ENCODE results near the gene USP10. TPM values are rescaled to one million over a fixed set of nuclear protein-coding genes. Genes with fewer than 3 reads are reported as not detected.

USP10 gene
- total and polyA plus RNA-seq, 5 donors: 25.8 to 66.5 (median 61.9) TPM

DNA sequence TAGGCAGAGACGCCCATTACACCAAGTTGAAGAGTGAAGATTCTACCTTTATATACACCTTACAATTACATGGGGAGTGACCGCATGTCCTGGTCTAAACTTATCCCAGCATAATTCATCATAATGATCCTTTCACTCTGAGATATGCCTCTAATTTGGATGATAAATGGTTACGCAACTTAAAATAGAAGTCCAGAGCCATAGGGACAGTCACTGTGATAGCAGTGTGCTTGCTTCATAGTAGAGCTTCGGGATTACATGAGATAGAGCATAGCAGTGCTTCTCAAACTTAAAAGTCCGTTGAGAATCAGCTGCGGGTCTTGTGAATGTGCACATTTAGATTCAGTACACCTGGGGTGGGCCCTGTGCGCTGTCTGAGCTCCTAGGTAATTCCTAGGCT, 16.9 kb downstream of the USP10 start:
- WGBS: 72% methylated on average over 7 of the region's 7 CpGs
- no peak overlapping the region for H3K4me3 ChIP-seq (ENCODE audit: low read length)
- peaks cover 15% of the 10 kb centered on the region for H3K4me1 ChIP-seq (ENCODE audit: control insufficient read depth, insufficient read depth, low read length)
- intact Hi-C loops (cut with DNase I): no loop called here
- no peaks in the 10 kb centered on the region for H3K27me3 ChIP-seq (ENCODE audit: control insufficient read depth, insufficient read depth)
- ATAC-seq: no peak
- H3K27ac ChIP-seq (ENCODE audit: low read length): no peak overlapping the region
- no peak for DNase-seq
- no peaks in the 10 kb centered on the region for H3K9me3 ChIP-seq (ENCODE audit: control insufficient read depth, low read length)

GRCh38 chr16:84717484-84717883, 17.7 kb downstream of the USP10 start:
- ATAC-seq (no peak), DNase-seq (no peak)
- H3K4me1 ChIP-seq (ENCODE audit: control insufficient read depth, insufficient read depth, low read length): peaks cover 10% of the 10 kb centered on the region
- no peaks in the 10 kb centered on the region for H3K9me3 ChIP-seq (ENCODE audit: control insufficient read depth, low read length)
- intact Hi-C loops (cut with DNase I): no loop called here
- 95% methylated on average over 2 of the region's 2 CpGs for WGBS
- no peak overlapping the region for H3K27ac ChIP-seq (ENCODE audit: low read length)
- H3K27me3 ChIP-seq (ENCODE audit: control insufficient read depth, insufficient read depth): no peaks in the 10 kb centered on the region
- H3K4me3 ChIP-seq (ENCODE audit: low read length): no peak overlapping the region

GRCh38 chr16:84720177-84720579, 20.4 kb downstream of the USP10 start:
- WGBS: 61% methylated on average over 8 of the region's 8 CpGs
- intact Hi-C loops (cut with DNase I): loop anchor here in 2 of 4 donors (10.0 kb wide), 3 partner anchors 45 to 205 kb away; no protein-coding TSS in a partner anchor

GRCh38 chr16:84722068-84722467, 22.3 kb downstream of the USP10 start:
- Histone ChIP-seq H3K4me1 (ENCODE audit: control insufficient read depth, insufficient read depth, low read length) (peaks cover 5% of the 10 kb centered on the region), H3K4me3 (ENCODE audit: low read length) (no peak overlapping the region), H3K27me3 (ENCODE audit: control insufficient read depth, insufficient read depth) (no peaks in the 10 kb centered on the region), H3K9me3 (ENCODE audit: control insufficient read depth, low read length) (no peaks in the 10 kb centered on the region), H3K27ac (ENCODE audit: low read length) (no peak overlapping the region)
- ATAC-seq (no peak), DNase-seq (no peak)
- 92% methylated on average over 1 of the region's 1 CpG for WGBS
- intact Hi-C loops (cut with DNase I): loop anchor here in 2 of 4 donors (10.0 kb wide), 3 partner anchors 47 to 207 kb away; no protein-coding TSS in a partner anchor

More at GRCh38 chr16:84720177-84720579, 20.4 kb downstream of the USP10 start:
- Histone ChIP-seq H3K9me3 (ENCODE audit: control insufficient read depth, low read length) (no peaks in the 10 kb centered on the region), H3K27me3 (ENCODE audit: control insufficient read depth, insufficient read depth) (no peaks in the 10 kb centered on the region), H3K4me3 (ENCODE audit: low read length) (no peak overlapping the region), H3K4me1 (ENCODE audit: control insufficient read depth, insufficient read depth, low read length) (peaks cover 5% of the 10 kb centered on the region), H3K27ac (ENCODE audit: low read length) (no peak overlapping the region)
- no peak for ATAC-seq
- no peak for DNase-seq

DNA sequence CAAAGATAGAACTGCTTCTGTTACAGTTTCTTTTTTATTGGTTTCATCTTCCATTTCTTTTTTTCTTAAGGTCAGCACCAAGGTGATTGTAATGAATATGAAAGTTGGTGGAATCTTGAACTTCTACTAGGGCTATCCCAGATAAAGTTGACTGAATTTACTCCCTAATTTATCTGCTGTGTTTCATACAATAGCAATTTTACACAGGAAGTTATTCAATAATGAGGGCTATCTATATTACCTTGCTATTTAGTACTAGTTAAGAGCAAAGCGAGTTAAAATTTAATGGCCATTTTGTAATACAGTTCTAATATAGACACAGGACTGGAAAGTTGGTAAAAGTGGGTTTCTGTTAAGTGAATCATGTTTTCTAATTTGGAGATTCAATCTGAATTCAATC, 24.1 kb downstream of the USP10 start:
- DNase-seq: no peak
- 85% methylated on average over 1 of the region's 1 CpG for WGBS
- no peak for ATAC-seq
- Histone ChIP-seq H3K27me3 (ENCODE audit: control insufficient read depth, insufficient read depth) (no peaks in the 10 kb centered on the region), H3K27ac (ENCODE audit: low read length) (no peak overlapping the region), H3K4me1 (ENCODE audit: control insufficient read depth, insufficient read depth, low read length) (peaks cover 5% of the 10 kb centered on the region), H3K9me3 (ENCODE audit: control insufficient read depth, low read length) (no peaks in the 10 kb centered on the region), H3K4me3 (ENCODE audit: low read length) (no peak overlapping the region)
- intact Hi-C loops (cut with DNase I): loop anchor here in 2 of 4 donors (10.0 kb wide), 3 partner anchors 49 to 209 kb away; no protein-coding TSS in a partner anchor

- no peak overlapping the region for H3K4me3 ChIP-seq (ENCODE audit: low read length)
- WGBS: 52% methylated on average over 6 of the region's 6 CpGs
- intact Hi-C loops (cut with DNase I): loop anchor here (5.0 to 10.0 kb wide), 7 partner anchors 50 to 212 kb away; no protein-coding TSS in a partner anchor
- ATAC-seq (no peak), DNase-seq (no peak)
- H3K4me1 ChIP-seq (ENCODE audit: control insufficient read depth, insufficient read depth, low read length): peaks cover 5% of the 10 kb centered on the region
- no peak overlapping the region for H3K27ac ChIP-seq (ENCODE audit: low read length)
- no peaks in the 10 kb centered on the region for H3K27me3 ChIP-seq (ENCODE audit: control insufficient read depth, insufficient read depth)
- no peaks in the 10 kb centered on the region for H3K9me3 ChIP-seq (ENCODE audit: control insufficient read depth, low read length)
Observed at GRCh38 chr16:84724606-84725309, 25.0 kb downstream of the USP10 start.

- Histone ChIP-seq H3K9me3 (ENCODE audit: control insufficient read depth, low read length) (no peaks in the 10 kb centered on the region), H3K4me3 (ENCODE audit: low read length) (no peak overlapping the region), H3K27ac (ENCODE audit: low read length) (no peak overlapping the region), H3K27me3 (ENCODE audit: control insufficient read depth, insufficient read depth) (no peaks in the 10 kb centered on the region), H3K4me1 (ENCODE audit: control insufficient read depth, insufficient read depth, low read length) (peaks cover 5% of the 10 kb centered on the region)
- 77% methylated on average over 9 of the region's 9 CpGs for WGBS
- ATAC-seq (peak in 1 of 2 donors; percentile 10), DNase-seq (no peak)
- intact Hi-C loops (cut with DNase I): loop anchor here (2.0 to 10.0 kb wide), 8 partner anchors 51 to 213 kb away; no protein-coding TSS in a partner anchor
Observed at GRCh38 chr16:84725481-84726078, 25.8 kb downstream of the USP10 start.

GRCh38 chr16:84726079-84726668, 26.4 kb downstream of the USP10 start:
- Histone ChIP-seq H3K27me3 (ENCODE audit: control insufficient read depth, insufficient read depth) (no peaks in the 10 kb centered on the region), H3K27ac (ENCODE audit: low read length) (no peak overlapping the region), H3K9me3 (ENCODE audit: control insufficient read depth, low read length) (no peaks in the 10 kb centered on the region), H3K4me3 (ENCODE audit: low read length) (no peak overlapping the region), H3K4me1 (ENCODE audit: control insufficient read depth, insufficient read depth, low read length) (peaks cover 5% of the 10 kb centered on the region)
- intact Hi-C loops (cut with DNase I): loop anchor here (2.0 to 10.0 kb wide), 8 partner anchors 51 to 214 kb away; no protein-coding TSS in a partner anchor
- DNase-seq: peak; percentile 92 to 97 (median 95)
- 15% methylated on average over 12 of the region's 12 CpGs for whole genome bisulfite sequencing
- ATAC-seq: peak; percentile 81 to 83

- peak; percentile 19 to 48 for ATAC-seq
- Histone ChIP-seq H3K4me3 (ENCODE audit: low read length) (no peak overlapping the region), H3K27me3 (ENCODE audit: control insufficient read depth, insufficient read depth) (no peaks in the 10 kb centered on the region), H3K27ac (ENCODE audit: low read length) (peak overlapping the region; percentile 16), H3K9me3 (ENCODE audit: control insufficient read depth, low read length) (no peaks in the 10 kb centered on the region), H3K4me1 (ENCODE audit: control insufficient read depth, insufficient read depth, low read length) (peaks cover 5% of the 10 kb centered on the region)
- 62% methylated on average over 14 of the region's 14 CpGs for WGBS
- peak; percentile 30 to 64 (median 63) for DNase-seq
- intact Hi-C loops (cut with DNase I): loop anchor here (2.0 to 10.0 kb wide), 8 partner anchors 52 to 215 kb away; no protein-coding TSS in a partner anchor
Observed at GRCh38 chr16:84726669-84727467, 27.1 kb downstream of the USP10 start.

DNA sequence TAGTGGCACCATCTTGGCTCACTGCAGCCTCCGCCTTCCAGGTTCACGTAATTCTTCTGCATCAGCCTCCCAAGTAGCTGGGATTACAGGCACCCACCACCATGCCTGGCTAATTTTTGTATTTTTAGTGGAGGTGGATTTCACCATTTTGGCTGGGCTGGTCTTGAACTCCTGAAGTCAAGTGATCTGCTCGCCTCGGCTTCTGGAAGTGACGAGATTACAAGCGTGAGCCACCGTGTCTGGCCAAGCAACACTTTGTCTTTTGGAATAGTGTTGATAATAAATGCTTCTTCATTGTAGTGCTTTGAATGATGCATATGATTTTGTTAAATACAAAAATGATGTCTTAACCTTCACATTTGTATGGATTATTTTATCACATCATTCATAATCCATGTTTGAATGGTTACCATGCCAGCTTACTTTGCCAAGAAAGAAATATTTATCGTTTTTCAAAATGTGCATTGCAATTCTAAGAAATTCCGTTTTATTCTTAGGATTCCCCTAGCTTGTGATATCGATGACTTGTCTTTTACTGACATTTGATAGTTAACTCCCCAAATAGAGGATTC, 29.1 kb downstream of the USP10 start:
- no peaks in the 10 kb centered on the region for H3K27me3 ChIP-seq (ENCODE audit: control insufficient read depth, insufficient read depth)
- H3K27ac ChIP-seq (ENCODE audit: low read length): no peak overlapping the region
- intact Hi-C loops (cut with DNase I): loop anchor here (5.0 to 10.0 kb wide), 7 partner anchors 54 to 217 kb away; no protein-coding TSS in a partner anchor
- no peak overlapping the region for H3K4me3 ChIP-seq (ENCODE audit: low read length)
- DNase-seq (no peak), ATAC-seq (no peak)
- no peaks in the 10 kb centered on the region for H3K9me3 ChIP-seq (ENCODE audit: control insufficient read depth, low read length)
- peaks cover 5% of the 10 kb centered on the region for H3K4me1 ChIP-seq (ENCODE audit: control insufficient read depth, insufficient read depth, low read length)
- 88% methylated on average over 10 of the region's 10 CpGs for WGBS
